HepG2 (cell line): ENCODE measurements around the gene ZNF48. TPM values are rescaled to one million over a fixed set of nuclear protein-coding genes. Genes with fewer than 3 reads are reported as not detected.

Experiments
- FOSL1 ChIP-seq: sonication (generic); formaldehyde crosslinking; IDR thresholded peaks from 2 replicates; pipeline ENCODE4 v1.9.0; 2021; ENCODE audit warnings: missing genetic modification reagents, borderline replicate concordance
- MIER3 ChIP-seq: IDR thresholded peaks from 2 replicates; pipeline ENCODE4 v1.6.1; 2016; ENCODE audit warnings: missing compliant biosample characterization, borderline replicate concordance
- MLLT10 ChIP-seq: sonication (generic); formaldehyde crosslinking; IDR thresholded peaks from 2 replicates; pipeline ENCODE4 v1.4.0; 2020; ENCODE audit warnings: missing genetic modification reagents
- NR2C2 ChIP-seq: sonication (generic); formaldehyde crosslinking; IDR thresholded peaks from 2 replicates; pipeline ENCODE4 v1.4.0; 2020; ENCODE audit warnings: missing genetic modification reagents, mild to moderate bottlenecking, moderate library complexity, borderline replicate concordance
- NRL ChIP-seq: sonication (generic); formaldehyde crosslinking; IDR thresholded peaks from 2 replicates; pipeline ENCODE4 v1.5.0; 2020; ENCODE audit warnings: missing genetic modification reagents, mild to moderate bottlenecking, moderate library complexity, borderline replicate concordance
- PHF20 ChIP-seq: sonication (generic); formaldehyde crosslinking; IDR thresholded peaks from 2 replicates; pipeline ENCODE4 v1.5.0; 2020; ENCODE audit warnings: mild to moderate bottlenecking, missing genetic modification reagents
- PITX1 ChIP-seq: sonication (generic); formaldehyde crosslinking; IDR thresholded peaks from 2 replicates; pipeline ENCODE4 v1.5.1; 2020; ENCODE audit warnings: mild to moderate bottlenecking, missing genetic modification reagents
- POLR2A ChIP-seq, 2 experiments: IDR thresholded peaks; 2 replicates each; pipeline ENCODE4 v1.6.1; 2011; ENCODE audit warnings: low read depth in 2 of 2, low read length in 2 of 2, mild to moderate bottlenecking in 1 of 2, moderate library complexity in 1 of 2; ENCODE audit not compliant: insufficient read depth in 1 of 2
- SRSF9 ChIP-seq: fragments of 200-400 bp; formaldehyde crosslinking; IDR thresholded peaks from 2 replicates; pipeline ENCODE4 v1.6.1; 2018; ENCODE audit warnings: borderline replicate concordance, mild to moderate bottlenecking, low read depth, low read length; ENCODE audit not compliant: insufficient read depth, poor library complexity, severe bottlenecking
- ZBTB42 ChIP-seq: sonication (generic); formaldehyde crosslinking; IDR thresholded peaks from 2 replicates; pipeline ENCODE4 v1.5.0; 2020; ENCODE audit warnings: mild to moderate bottlenecking, missing genetic modification reagents
- ZMYM2 ChIP-seq: sonication (generic); formaldehyde crosslinking; IDR thresholded peaks from 2 replicates; pipeline ENCODE4 v1.8.0; 2022; ENCODE audit warnings: mild to moderate bottlenecking, missing genetic modification reagents
- ZNF253 ChIP-seq: sonication (generic); formaldehyde crosslinking; IDR thresholded peaks from 2 replicates; pipeline ENCODE4 v1.8.0; 2022; ENCODE audit warnings: mild to moderate bottlenecking, missing genetic modification reagents, borderline replicate concordance
- ZNF337 ChIP-seq: sonication (generic); formaldehyde crosslinking; IDR thresholded peaks from 2 replicates; pipeline ENCODE4 v1.5.1; 2020; ENCODE audit warnings: missing genetic modification reagents, low read depth, mild to moderate bottlenecking, borderline replicate concordance
- ZNF564 ChIP-seq: sonication (generic); formaldehyde crosslinking; IDR thresholded peaks from 2 replicates; pipeline ENCODE4 v1.8.1; 2023; ENCODE audit warnings: mild to moderate bottlenecking, missing genetic modification reagents
- ZNF670 ChIP-seq: sonication (generic); formaldehyde crosslinking; IDR thresholded peaks from 2 replicates; pipeline ENCODE4 v1.8.0; 2022; ENCODE audit warnings: mild to moderate bottlenecking, missing genetic modification reagents, borderline replicate concordance
- ZNF7 ChIP-seq: IDR thresholded peaks from 2 replicates; pipeline ENCODE4 v1.6.1; 2016; ENCODE audit warnings: missing biosample characterization, missing genetic modification reagents
- ZNF792 ChIP-seq: IDR thresholded peaks from 2 replicates; pipeline ENCODE4 v1.6.1; 2016
- ZSCAN30 ChIP-seq: sonication (generic); formaldehyde crosslinking; IDR thresholded peaks from 2 replicates; pipeline ENCODE4 v1.5.0; 2020; ENCODE audit warnings: mild to moderate bottlenecking, missing genetic modification reagents
- polyA plus RNA-seq, 8 experiments: library from polyadenylated mRNA; depleted of rRNA in 3 of 8; stranded (reverse) in 7 of 8; unstranded in 1 of 8; fragments of >200 nt; fragmentation: Illumina TruSeq in 4 of 8; extraction: Trizol in 4 of 8; gene quantifications; 2 replicates each; pipeline versions ENCODE4 v1.2.1 to v1.2.3, GENCODE V29; 2011 to 2016; ENCODE audit warnings: low read depth in 4 of 8, missing spikeins in 1 of 8, mixed read lengths in 1 of 8; ENCODE audit not compliant: insufficient read depth in 1 of 8
- total RNA-seq, 5 experiments: library from RNA; depleted of rRNA; stranded (reverse); fragments of >200 nt; fragmentation: Illumina TruSeq; extraction: Trizol; gene quantifications; 2 replicates each; pipeline ENCODE4 v1.2.3, GENCODE V29; 2016; ENCODE audit warnings: low read depth in 1 of 5
- TF ChIP-seq, protein P1 (sequence below): sonication (generic); formaldehyde crosslinking; IDR thresholded peaks from 2 replicates; pipeline ENCODE4 v1.5.0; 2020; ENCODE audit warnings: mild to moderate bottlenecking, missing genetic modification reagents
- TF ChIP-seq, protein P2 (sequence below): IDR thresholded peaks from 2 replicates; pipeline ENCODE4 v1.6.1; 2016; ENCODE audit warnings: low read depth, control low read depth
- TF ChIP-seq, protein P3 (sequence below): IDR thresholded peaks from 2 replicates; pipeline ENCODE4 v1.6.1; 2016; ENCODE audit warnings: missing biosample characterization, missing genetic modification reagents, low read depth
- TF ChIP-seq, protein P4 (sequence below): sonication (generic); formaldehyde crosslinking; IDR thresholded peaks from 2 replicates; pipeline ENCODE4 v1.4.0; 2020; ENCODE audit warnings: missing genetic modification reagents, borderline replicate concordance

The ZNF48 gene
- total and polyA plus RNA-seq, 2 of the 13 experiments (the other 11 are each of a cell fraction or from before 2014, with no cell fraction given): 9.9 to 12.3 TPM

DNA sequence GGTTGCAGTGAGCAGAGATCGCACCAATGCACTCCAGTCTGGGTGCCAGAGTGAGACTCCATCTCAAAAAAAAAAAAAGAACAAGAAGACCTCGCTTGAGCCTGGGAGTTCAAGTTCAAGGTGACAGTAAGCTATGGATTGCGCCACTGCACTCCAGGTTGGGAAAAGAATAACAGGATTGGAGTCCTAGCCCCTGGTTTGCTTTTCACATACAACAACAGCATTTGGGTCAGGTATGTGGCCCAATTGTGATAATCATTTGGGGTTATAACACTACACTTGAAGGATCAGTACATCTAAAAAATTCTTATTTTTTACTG lies 53.9 kb downstream of the ZNF48 start (continued):
- peak; percentile 55; the same call in 1 of the 2 replicates for TF ChIP-seq NR2C2 (CRISPR knock-in tag)
- no peak for TF ChIP-seq ZNF7
- no peak for TF ChIP-seq SRSF9
- 0 out of 2 replicates have a peak, but pooled peaks have one; percentile 18 for TF ChIP-seq ZNF670
- no peak for TF ChIP-seq ZSCAN30
- TF ChIP-seq, protein P1, sequence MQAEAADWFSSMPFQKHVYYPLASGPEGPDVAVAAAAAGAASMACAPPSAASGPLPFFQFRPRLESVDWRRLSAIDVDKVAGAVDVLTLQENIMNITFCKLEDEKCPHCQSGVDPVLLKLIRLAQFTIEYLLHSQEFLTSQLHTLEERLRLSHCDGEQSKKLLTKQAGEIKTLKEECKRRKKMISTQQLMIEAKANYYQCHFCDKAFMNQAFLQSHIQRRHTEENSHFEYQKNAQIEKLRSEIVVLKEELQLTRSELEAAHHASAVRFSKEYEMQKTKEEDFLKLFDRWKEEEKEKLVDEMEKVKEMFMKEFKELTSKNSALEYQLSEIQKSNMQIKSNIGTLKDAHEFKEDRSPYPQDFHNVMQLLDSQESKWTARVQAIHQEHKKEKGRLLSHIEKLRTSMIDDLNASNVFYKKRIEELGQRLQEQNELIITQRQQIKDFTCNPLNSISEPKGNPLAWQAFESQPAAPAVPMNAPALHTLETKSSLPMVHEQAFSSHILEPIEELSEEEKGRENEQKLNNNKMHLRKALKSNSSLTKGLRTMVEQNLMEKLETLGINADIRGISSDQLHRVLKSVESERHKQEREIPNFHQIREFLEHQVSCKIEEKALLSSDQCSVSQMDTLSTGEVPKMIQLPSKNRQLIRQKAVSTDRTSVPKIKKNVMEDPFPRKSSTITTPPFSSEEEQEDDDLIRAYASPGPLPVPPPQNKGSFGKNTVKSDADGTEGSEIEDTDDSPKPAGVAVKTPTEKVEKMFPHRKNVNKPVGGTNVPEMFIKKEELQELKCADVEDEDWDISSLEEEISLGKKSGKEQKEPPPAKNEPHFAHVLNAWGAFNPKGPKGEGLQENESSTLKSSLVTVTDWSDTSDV (CRISPR knock-in tag): no peak
- no peak for TF ChIP-seq ZNF564 (CRISPR knock-in tag)
- no peak for TF ChIP-seq NRL (CRISPR knock-in tag)
- TF ChIP-seq, protein P2, sequence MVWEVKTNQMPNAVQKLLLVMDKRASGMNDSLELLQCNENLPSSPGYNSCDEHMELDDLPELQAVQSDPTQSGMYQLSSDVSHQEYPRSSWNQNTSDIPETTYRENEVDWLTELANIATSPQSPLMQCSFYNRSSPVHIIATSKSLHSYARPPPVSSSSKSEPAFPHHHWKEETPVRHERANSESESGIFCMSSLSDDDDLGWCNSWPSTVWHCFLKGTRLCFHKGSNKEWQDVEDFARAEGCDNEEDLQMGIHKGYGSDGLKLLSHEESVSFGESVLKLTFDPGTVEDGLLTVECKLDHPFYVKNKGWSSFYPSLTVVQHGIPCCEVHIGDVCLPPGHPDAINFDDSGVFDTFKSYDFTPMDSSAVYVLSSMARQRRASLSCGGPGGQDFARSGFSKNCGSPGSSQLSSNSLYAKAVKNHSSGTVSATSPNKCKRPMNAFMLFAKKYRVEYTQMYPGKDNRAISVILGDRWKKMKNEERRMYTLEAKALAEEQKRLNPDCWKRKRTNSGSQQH (CRISPR knock-in tag): no peak
- TF ChIP-seq, protein P3, sequence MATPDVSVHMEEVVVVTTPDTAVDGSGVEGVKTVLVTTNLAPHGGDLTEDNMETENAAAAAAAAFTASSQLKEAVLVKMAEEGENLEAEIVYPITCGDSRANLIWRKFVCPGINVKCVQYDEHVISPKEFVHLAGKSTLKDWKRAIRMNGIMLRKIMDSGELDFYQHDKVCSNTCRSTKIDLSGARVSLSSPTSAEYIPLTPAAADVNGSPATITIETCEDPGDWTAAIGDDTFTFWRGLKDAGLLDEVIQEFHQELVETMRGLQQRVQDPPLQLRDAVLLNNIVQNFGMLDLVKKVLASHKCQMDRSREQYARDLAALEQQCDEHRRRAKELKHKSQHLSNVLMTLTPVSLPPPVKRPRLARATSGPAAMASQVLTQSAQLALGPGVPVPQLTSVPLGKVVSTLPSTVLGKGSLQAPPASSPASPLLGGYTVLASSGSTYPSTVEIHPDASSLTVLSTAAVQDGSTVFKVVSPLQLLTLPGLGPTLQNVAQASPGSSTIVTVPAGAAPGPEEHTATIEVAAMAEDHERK (CRISPR knock-in tag): no peak
- TF ChIP-seq MLLT10 (CRISPR knock-in tag): no peak
- peak; percentile 69; the same call in 1 of the 2 replicates for TF ChIP-seq PITX1
- no peak for TF ChIP-seq ZBTB42
- no peak for TF ChIP-seq FOSL1 (CRISPR knock-in tag)
- no peak for TF ChIP-seq PHF20 (CRISPR knock-in tag)
- TF ChIP-seq, protein P4, sequence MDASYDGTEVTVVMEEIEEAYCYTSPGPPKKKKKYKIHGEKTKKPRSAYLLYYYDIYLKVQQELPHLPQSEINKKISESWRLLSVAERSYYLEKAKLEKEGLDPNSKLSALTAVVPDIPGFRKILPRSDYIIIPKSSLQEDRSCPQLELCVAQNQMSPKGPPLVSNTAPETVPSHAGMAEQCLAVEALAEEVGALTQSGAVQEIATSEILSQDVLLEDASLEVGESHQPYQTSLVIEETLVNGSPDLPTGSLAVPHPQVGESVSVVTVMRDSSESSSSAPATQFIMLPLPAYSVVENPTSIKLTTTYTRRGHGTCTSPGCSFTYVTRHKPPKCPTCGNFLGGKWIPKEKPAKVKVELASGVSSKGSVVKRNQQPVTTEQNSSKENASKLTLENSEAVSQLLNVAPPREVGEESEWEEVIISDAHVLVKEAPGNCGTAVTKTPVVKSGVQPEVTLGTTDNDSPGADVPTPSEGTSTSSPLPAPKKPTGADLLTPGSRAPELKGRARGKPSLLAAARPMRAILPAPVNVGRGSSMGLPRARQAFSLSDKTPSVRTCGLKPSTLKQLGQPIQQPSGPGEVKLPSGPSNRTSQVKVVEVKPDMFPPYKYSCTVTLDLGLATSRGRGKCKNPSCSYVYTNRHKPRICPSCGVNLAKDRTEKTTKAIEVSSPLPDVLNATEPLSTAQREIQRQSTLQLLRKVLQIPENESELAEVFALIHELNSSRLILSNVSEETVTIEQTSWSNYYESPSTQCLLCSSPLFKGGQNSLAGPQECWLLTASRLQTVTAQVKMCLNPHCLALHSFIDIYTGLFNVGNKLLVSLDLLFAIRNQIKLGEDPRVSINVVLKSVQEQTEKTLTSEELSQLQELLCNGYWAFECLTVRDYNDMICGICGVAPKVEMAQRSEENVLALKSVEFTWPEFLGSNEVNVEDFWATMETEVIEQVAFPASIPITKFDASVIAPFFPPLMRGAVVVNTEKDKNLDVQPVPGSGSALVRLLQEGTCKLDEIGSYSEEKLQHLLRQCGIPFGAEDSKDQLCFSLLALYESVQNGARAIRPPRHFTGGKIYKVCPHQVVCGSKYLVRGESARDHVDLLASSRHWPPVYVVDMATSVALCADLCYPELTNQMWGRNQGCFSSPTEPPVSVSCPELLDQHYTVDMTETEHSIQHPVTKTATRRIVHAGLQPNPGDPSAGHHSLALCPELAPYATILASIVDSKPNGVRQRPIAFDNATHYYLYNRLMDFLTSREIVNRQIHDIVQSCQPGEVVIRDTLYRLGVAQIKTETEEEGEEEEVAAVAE (CRISPR knock-in tag): peak; percentile 55; the same call in 1 of the 2 replicates
- no peak for TF ChIP-seq ZNF337 (CRISPR knock-in tag)
- TF ChIP-seq ZNF792 (CRISPR knock-in tag): 0 out of 2 replicates have a peak, but pooled peaks have one; percentile 44
- TF ChIP-seq ZNF253 (CRISPR knock-in tag): no peak
- no peak; the same call in 1 of the 2 replicates for TF ChIP-seq ZMYM2 (CRISPR knock-in tag)
- TF ChIP-seq MIER3 (CRISPR knock-in tag): 0 out of 2 replicates have a peak, but pooled peaks have one; percentile 53
- TF ChIP-seq POLR2A (IDR thresholded peaks at IDR 0.05; ENCODE audit: insufficient read depth in 1 of 2, low read depth in 2 of 2, low read length in 2 of 2): no peak
